Left hindlimb (tissue), 1 donor: ENCODE results near the gene TRIML2.
"Not testable (repeated sequence)": the region's sequence is repeated elsewhere in the genome, so short reads cannot be mapped to it uniquely, and the experiment has no call there.

ENCODE experiments used
- DNase-seq: peaks from one replicate; pipeline ENCODE4 v3.0.0-alpha.2; 2018

TRIML2 gene

DNA sequence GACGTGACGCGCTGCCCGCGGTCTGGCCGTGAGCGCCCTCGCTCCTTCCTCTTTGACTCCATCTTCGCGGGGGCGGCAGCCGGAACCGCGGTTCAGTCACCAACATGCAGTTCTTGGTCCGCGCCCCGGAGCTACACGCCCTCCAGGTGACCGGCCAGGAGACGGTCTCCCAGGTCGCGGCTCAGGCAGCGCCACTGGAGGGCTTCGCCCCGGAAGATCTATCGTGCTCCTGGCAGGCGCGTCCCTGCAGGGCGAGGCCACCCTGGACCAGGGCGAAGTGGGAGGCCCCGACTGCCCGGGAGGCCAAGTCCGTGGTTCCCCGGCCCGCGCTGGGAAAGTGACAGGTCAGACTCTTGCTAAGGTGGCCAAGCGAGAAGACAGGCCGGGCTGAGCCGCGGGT lies 2.9 kb downstream of the TRIML2 start:
- DNase-seq = no peak

DNA sequence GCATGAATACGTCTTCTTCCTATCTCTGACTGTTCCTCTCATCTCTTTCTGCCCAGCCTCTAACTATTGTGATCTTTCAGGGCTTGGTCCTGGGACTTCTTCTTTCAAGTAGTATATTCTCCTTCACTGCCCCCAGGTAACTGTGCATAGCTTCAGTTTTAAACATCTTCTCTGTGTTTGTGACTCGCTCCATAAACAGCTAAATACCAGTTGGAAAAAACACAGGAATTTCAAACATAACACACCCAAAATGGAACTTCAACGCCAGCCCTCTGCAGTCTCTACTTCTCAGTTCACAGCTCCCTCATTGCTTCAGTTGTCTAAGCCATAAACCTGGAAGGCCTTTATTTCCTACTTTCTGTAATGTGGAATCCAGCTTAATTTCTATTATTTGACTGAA lies 16.6 kb downstream of the TRIML2 start:
- DNase-seq = no peak

DNA sequence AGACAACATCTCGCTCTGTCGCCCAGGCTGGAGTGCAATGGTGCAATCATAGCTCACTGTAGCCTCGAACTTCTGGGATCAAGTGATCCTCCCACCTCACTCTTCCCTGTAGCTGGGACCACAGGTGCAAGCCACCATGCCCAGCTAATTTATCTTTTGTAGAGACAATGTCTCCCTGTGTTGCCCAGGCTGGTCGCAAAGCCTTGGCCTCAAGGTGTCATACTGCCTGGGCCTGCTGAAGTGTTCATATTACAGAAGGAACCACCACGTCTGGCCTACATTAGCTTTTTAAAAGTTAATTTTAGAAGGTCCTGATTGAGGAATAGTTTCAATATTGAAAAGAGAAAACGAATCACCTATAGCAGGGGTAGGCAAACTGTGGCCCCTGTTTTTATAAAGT lies 22.5 kb downstream of the TRIML2 start:
- DNase-seq = no peak

DNA sequence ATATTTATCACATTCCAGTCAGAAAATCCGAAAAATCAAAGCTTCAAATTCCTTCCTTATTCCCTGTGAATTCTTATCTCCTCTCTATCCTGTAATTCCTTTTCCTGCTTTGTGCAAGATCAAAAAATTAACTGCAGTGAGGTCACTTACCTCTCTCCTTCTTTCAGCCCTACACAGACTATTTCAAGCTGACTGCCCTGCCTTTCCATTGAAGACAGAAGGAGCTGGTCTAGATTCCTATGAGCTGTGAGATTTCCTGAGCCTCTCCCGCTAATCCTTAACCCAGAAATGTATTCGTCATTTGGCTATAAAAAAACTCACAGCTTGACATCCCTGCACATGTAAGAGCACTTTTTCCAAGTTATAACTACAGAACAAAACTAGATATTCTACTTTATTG lies 26.6 kb downstream of the TRIML2 start:
- no peak for DNase-seq

DNA sequence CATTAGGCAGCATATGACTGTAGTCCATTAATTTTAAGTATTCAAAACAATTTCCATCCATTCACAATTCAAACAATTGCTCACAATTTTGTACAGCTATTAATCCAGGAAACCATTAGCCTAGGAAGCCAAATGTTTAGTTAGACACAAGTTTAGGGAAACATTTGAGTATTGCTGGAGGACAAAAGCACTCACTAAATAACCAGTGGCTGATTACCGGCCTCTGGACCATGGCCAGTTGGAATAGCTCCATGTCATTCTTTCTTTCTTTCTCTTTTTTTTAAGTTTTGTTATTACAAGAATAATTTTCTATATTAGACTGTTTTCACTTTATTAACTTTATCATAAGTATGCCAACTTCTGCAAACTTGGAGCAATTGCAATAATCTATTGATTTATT lies 31.3 kb downstream of the TRIML2 start:
- no peak for DNase-seq

DNA sequence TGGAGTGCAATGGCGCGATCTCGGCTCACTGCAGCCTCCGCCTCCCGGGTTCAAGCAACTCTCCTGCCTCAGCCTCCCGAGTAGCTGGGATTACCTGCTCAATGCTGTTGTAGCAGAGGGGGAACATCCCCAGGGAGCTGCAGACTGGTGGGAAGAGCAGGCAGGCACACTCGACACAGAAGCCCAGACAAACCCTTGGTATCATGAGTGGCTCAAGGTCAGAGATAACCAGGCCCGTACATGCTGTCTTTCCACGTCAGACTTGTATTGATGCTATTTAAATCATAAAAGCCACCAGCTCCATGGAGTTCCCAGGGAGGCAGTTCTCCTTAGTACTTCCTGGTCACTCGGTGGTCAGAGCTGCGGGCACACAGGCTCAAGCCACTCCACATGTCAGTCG lies 33.2 kb downstream of the TRIML2 start:
- no peak for DNase-seq

DNA sequence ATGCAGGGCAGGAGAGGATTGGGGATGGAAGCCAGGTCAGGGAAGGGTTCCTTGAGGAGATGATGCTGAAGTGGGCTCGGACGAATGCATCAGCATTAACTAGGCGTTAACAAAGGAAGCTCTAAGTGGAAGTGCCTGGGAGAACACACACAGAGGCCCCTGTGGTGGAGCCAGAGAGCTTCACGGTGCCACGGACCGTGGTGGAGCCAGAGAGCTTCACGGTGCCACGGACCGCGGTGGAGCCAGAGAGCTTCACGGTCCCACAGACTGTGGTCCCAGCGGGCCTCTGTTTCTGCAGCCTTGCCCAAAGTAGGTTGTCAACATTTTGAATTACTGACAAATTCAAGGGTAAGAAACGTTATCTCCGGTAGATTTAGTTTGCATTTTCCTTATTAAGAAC lies 48.3 kb downstream of the TRIML2 start:
- DNase-seq = no peak

DNA sequence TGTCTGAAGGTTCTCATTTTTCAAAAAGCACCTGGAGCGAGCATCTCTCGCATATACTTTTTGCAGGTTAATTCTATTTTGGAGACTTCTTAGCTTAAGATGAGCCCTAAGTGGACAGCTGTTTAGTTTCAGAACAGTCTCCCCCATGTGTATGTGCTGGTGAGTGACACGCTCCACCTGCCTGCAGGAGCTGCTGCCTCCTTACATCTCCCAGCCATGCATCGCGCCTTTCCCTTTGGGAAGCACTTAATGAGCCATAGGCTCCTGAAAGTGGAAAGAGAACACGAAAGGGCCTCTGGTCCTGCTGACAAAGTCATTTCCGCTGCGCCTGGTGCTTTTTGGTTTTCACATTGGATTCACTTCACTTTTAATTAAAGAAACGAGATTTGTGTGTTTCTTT lies 56.1 kb downstream of the TRIML2 start:
- no peak for DNase-seq

DNA sequence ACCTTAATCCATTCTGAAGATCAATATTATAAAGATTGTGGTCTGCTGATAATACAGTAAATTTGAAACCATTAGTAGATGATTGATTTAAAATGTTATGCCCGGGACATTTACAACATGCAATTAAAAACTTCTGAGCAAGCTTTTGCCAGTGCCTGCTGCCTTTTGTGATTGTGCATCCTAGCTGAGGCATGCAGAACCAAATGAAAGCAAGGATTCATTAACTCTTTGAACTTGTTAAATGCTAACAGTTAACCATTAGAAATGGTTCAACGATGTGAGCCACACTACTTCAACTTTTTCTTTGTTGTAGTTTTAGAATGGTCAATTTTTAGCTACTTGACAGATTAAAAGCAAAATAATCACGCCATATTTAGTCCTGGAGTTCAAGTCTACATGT lies 62.7 kb downstream of the TRIML2 start:
- DNase-seq = no peak

DNA sequence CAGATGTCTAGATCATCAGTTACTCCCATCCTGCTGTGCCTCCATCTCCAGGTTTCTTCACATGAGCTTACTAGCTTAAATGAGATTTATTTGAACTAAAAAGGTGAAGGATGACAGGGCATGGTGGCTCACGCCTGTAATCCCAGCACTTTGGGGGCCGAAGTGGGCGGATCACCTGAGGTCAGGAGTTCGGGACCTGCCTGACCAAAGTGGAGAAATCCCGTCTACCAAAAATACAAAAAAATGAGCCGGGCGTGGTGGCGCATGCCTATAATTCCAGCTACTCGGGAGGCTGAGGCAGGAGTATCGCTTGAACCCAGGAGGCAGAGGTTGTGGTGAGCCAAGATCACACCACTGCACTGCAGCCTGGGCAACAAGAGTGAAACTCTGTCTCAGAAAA lies 63.9 kb downstream of the TRIML2 start:
- not testable (repeated sequence) for DNase-seq

DNA sequence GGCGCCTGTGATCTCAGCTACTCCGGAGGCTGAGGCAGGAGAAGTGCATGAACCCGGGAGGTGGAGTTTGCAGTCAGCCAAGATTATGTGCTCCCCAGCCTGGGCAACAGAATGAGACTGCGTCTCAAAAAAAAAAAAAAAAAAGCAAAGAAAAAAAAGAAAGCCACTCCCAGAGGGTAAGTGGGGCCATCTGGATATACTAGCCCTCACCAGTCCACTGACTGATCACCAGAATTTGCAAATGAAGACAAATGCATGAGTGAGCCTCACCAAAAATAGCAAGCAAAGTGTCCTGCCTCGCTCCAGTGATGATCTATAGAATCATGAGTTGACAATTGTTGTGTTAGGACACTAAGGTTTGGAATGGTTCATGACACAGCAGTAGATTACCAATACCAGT lies 66.2 kb downstream of the TRIML2 start:
- DNase-seq = no peak

DNA sequence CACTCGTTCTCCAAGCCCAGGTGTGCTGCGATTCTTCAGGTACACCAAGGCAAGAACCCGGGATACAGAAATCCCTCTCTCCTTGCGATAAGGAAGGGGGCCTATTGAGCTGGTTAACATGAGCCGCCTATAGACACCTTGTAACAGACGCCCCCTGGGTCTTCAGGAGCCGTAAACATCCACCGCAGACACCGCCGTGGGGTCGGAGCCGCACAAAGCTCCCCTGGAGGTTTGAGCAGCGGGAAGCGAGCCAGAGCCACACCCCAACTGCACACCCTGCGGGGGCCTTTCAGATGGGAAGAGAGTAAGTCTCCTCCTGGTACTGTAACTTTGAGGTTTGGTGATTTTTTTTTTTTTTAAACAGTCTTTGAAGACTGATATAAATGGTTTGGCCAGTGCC lies 67.2 kb downstream of the TRIML2 start:
- no peak for DNase-seq

DNA sequence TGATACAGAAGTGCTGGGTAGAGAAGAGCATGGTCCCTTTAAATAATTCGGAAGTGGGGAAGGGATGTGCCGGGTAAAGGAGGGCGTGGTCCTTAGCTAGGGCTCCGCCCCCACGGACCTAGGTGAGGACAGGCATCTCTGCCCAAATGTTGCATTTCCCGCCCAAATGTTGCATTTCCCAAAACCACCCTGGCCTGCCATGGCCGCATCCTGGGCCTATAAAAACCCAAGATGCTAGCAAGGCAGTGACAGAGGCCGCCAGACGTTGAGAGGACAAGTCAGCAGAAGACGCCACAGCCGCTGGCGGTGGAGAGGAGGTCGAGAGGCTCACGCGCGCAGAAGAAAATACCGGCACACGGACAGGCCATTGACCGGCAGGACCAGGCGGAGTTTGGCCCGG lies 67.7 kb downstream of the TRIML2 start:
- DNase-seq = no peak
